GM19324 (cell line): ENCODE results near the gene RANBP3.

Source experiments
- ATAC-seq: cut with Tn5 transposase; IDR thresholded peaks from one replicate; pipeline ENCODE4 v1.9.1; 2021; ENCODE audit warnings: mild to moderate bottlenecking, moderate library complexity; ENCODE audit not compliant: unreplicated experiment, low FRiP score

The RANBP3 gene

GRCh38 chr19:5932146-5932545, 45.8 kb downstream of the RANBP3 start:
- no peak for ATAC-seq

GRCh38 chr19:5931251-5931650, 46.7 kb downstream of the RANBP3 start:
- no peak for ATAC-seq

- no peak for ATAC-seq
Measured at GRCh38 chr19:5929625-5930024, 48.3 kb downstream of the RANBP3 start.

GRCh38 chr19:5929179-5929578, 48.8 kb downstream of the RANBP3 start:
- no peak for ATAC-seq

GRCh38 chr19:5927441-5927821, 50.5 kb downstream of the RANBP3 start:
- ATAC-seq: no peak

- ATAC-seq: no peak
Measured at GRCh38 chr19:5926641-5927440, 51.1 kb downstream of the RANBP3 start.

GRCh38 chr19:5925830-5926427, 52.0 kb downstream of the RANBP3 start:
- no peak for ATAC-seq

- ATAC-seq: no peak
Measured at GRCh38 chr19:5923356-5923755, 54.6 kb downstream of the RANBP3 start.

GRCh38 chr19:5922161-5922545, 55.8 kb downstream of the RANBP3 start:
- no peak for ATAC-seq

GRCh38 chr19:5921516-5922160, 56.3 kb downstream of the RANBP3 start:
- ATAC-seq: no peak

GRCh38 chr19:5918463-5919079, 59.4 kb downstream of the RANBP3 start:
- ATAC-seq: no peak

- ATAC-seq: no peak
Measured at GRCh38 chr19:5917431-5918107, 60.4 kb downstream of the RANBP3 start.

- no peak for ATAC-seq
Measured at GRCh38 chr19:5916181-5916708, 61.7 kb downstream of the RANBP3 start.

- ATAC-seq: no peak
Measured at GRCh38 chr19:5915782-5916165, 62.2 kb downstream of the RANBP3 start.

GRCh38 chr19:5914946-5915781, 62.8 kb downstream of the RANBP3 start:
- ATAC-seq: no peak

GRCh38 chr19:5914358-5914774, 63.6 kb downstream of the RANBP3 start:
- ATAC-seq: no peak

GRCh38 chr19:5913739-5914357, 64.1 kb downstream of the RANBP3 start, which contains the start of gene CAPS:
TSS of gene CAPS (plus strand) at chr19:5914254. CDS start at chr19:5914407, 153 bp downstream.
- no peak for ATAC-seq

GRCh38 chr19:5911366-5911765, 66.6 kb downstream of the RANBP3 start:
- ATAC-seq: no peak

GRCh38 chr19:5910638-5910907, 67.4 kb downstream of the RANBP3 start:
- ATAC-seq: no peak
